Upper lobe of right lung (tissue), 1 donor: ENCODE results near the gene RPS6KL1. TPM values are rescaled to one million over a fixed set of nuclear protein-coding genes. Genes with fewer than 3 reads are reported as not detected.

Source experiments
- ATAC-seq: fragments of 200-7000 bp; cut with Tn5 transposase; one replicate; pipeline ENCODE4 v1.9.1; 2020; ENCODE audit warnings: mild to moderate bottlenecking, moderate library complexity
- DNase-seq: peaks from one replicate; pipeline ENCODE4 v3.0.0-alpha.2; 2020
- H3K27ac ChIP-seq: fragments of 200-600 bp; one replicate; pipeline ENCODE4 v1.8.0; 2022
- H3K27me3 ChIP-seq: fragments of 200-600 bp; one replicate; pipeline ENCODE4 v1.8.0; 2022; ENCODE audit warnings: mild to moderate bottlenecking
- H3K36me3 ChIP-seq: fragments of 200-600 bp; one replicate; pipeline ENCODE4 v1.8.0; 2022
- H3K4me1 ChIP-seq: fragments of 200-600 bp; one replicate; pipeline ENCODE4 v1.8.0; 2022
- H3K4me3 ChIP-seq: fragments of 200-600 bp; one replicate; pipeline ENCODE4 v1.8.0; 2022; ENCODE audit warnings: mild to moderate bottlenecking
- H3K9me3 ChIP-seq: fragments of 200-600 bp; one replicate; pipeline ENCODE4 v1.8.0; 2022
- CTCF ChIP-seq: fragments of 200-600 bp; IDR thresholded peaks from one replicate; pipeline ENCODE4 v1.8.0; 2022; ENCODE audit warnings: antibody characterized with exemption
- intact Hi-C: fragments of 100-400 bp; cut with DNase I; formaldehyde crosslinking; loops from one replicate; pipeline ENCODE4 v1.11.0; 2022
- long read RNA-seq: library from polyadenylated mRNA; unstranded; transcript quantifications from one replicate; pipeline ENCODE4 v2.0.0, GENCODE V29; 2021
- total RNA-seq: library from RNA; stranded (reverse); fragmentation: NEBNext Ultra II Directional; extraction: Animal tissue kit (Norgen Biotek cat#: 25700); gene quantifications from one replicate; pipeline ENCODE4 v1.2.1, GENCODE V29; 2021
- donor health status: DM: no; HTN: yes; CAD: no; lungs with severe emphysema.

RPS6KL1 gene
- total RNA-seq = 5.1 TPM
- long read RNA-seq, partial matches to known transcripts = 0 of 12 reads
- long read RNA-seq, other reads (novel, unspliced or antisense) = 11 of 12 reads

GRCh38 chr14:74922752-74923401 is at the start of gene RPS6KL1:
TSS of gene RPS6KL1 (minus strand) at chr14:74923260. CDS start at chr14:74921541, 1,719 bp downstream.
- TF ChIP-seq CTCF = no peak
- peaks cover 9% of the 10 kb centered on the region for H3K4me1 ChIP-seq
- peak within 1 kb of the TSS; percentile 61 for H3K4me3 ChIP-seq
- peak; percentile 95 for ATAC-seq
- H3K36me3 ChIP-seq = no peaks in the 10 kb centered on the region
- intact Hi-C loops = no loop called here
- no peaks in the 10 kb centered on the region for H3K27me3 ChIP-seq
- H3K9me3 ChIP-seq = no peaks in the 10 kb centered on the region
- no peak within 1 kb of the TSS for H3K27ac ChIP-seq
- DNase-seq = peak; percentile 89

- no peaks in the 10 kb centered on the region for H3K9me3 ChIP-seq
- H3K27ac ChIP-seq = no peak overlapping the region
- ATAC-seq = no peak
- no peak for TF ChIP-seq CTCF
- H3K36me3 ChIP-seq = no peaks in the 10 kb centered on the region
- DNase-seq = no peak
- no peak overlapping the region for H3K4me3 ChIP-seq
- no peaks in the 10 kb centered on the region for H3K27me3 ChIP-seq
- H3K4me1 ChIP-seq = peaks cover 3% of the 10 kb centered on the region
- intact Hi-C loops = no loop called here
Observed at GRCh38 chr14:74968811-74969210, 45.8 kb upstream of the RPS6KL1 start.

GRCh38 chr14:74965486-74966153 is 42.6 kb upstream of the RPS6KL1 start:
- H3K36me3 ChIP-seq = no peaks in the 10 kb centered on the region
- H3K27me3 ChIP-seq = no peaks in the 10 kb centered on the region
- intact Hi-C loops = no loop called here
- no peak for ATAC-seq
- no peak for TF ChIP-seq CTCF
- no peak overlapping the region for H3K27ac ChIP-seq
- H3K9me3 ChIP-seq = no peaks in the 10 kb centered on the region
- H3K4me1 ChIP-seq = no peaks in the 10 kb centered on the region
- no peak for DNase-seq
- no peak overlapping the region for H3K4me3 ChIP-seq

GRCh38 chr14:74964787-74965485 is 41.9 kb upstream of the RPS6KL1 start:
- intact Hi-C loops = no loop called here
- H3K4me3 ChIP-seq = no peak overlapping the region
- no peaks in the 10 kb centered on the region for H3K4me1 ChIP-seq
- no peak for DNase-seq
- no peak for TF ChIP-seq CTCF
- no peaks in the 10 kb centered on the region for H3K9me3 ChIP-seq
- H3K27me3 ChIP-seq = no peaks in the 10 kb centered on the region
- no peaks in the 10 kb centered on the region for H3K36me3 ChIP-seq
- H3K27ac ChIP-seq = no peak overlapping the region
- ATAC-seq = no peak

GRCh38 chr14:74963705-74964271 is 40.7 kb upstream of the RPS6KL1 start:
- H3K36me3 ChIP-seq = no peaks in the 10 kb centered on the region
- no peaks in the 10 kb centered on the region for H3K4me1 ChIP-seq
- no peak for DNase-seq
- no peak for TF ChIP-seq CTCF
- H3K27me3 ChIP-seq = no peaks in the 10 kb centered on the region
- H3K9me3 ChIP-seq = no peaks in the 10 kb centered on the region
- no peak overlapping the region for H3K4me3 ChIP-seq
- H3K27ac ChIP-seq = no peak overlapping the region
- no peak for ATAC-seq
- intact Hi-C loops = no loop called here
